Neural cell (in vitro differentiated cells): ENCODE data around the gene DNAJA1.

Experiments used
- CTCF ChIP-seq: fragments of 450-650 bp; IDR thresholded peaks from 2 replicates; pipeline ENCODE4 v1.5.1; 2014; ENCODE audit warnings: antibody characterized with exemption, mild to moderate bottlenecking, moderate library complexity; ENCODE audit not compliant: poor library complexity, severe bottlenecking
- POLR2AphosphoS5 ChIP-seq: IDR thresholded peaks from 2 replicates; pipeline ENCODE4 v1.6.1; 2012
- REST ChIP-seq: IDR thresholded peaks from 2 replicates; pipeline ENCODE4 v1.6.1; 2012; ENCODE audit warnings: borderline replicate concordance
- TAF1 ChIP-seq: IDR thresholded peaks from 2 replicates; pipeline ENCODE4 v1.6.1; 2012; ENCODE audit warnings: low read depth

DNA sequence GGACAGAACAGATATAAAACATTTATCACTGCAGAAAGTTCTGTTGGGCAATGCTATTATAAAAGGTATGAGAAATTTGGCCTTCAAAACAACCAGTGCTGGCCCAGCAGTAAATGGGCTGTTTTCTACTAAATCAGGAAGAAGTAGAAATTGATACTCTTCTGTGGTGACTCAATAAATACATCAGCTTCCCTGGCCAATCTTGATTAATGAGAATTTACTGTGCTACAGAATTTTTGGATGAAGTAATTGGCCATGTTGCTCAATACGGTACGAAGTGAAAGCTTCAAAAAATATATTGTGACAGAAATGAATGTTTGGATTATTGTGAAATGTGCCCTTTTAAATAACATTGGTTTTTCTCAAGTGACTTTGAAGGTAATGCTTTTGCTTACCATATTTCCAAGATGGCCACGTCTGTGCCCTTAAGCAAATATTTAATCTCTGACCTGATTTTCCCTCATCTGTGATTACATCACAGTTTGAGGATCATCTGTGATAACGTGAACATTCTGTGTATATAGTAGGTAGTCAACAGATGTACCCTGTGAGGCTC lies 4.2 kb downstream of the DNAJA1 start:
- no peak for TF ChIP-seq POLR2AphosphoS5
- no peak for TF ChIP-seq TAF1
- TF ChIP-seq CTCF: no peak
- no peak for TF ChIP-seq REST
